Measurements from ENCODE around the gene PCDHB15.

Gene PCDHB15

GRCh38 chr5:141298376-141298775 lies 53.2 kb downstream of the PCDHB15 start:
- Histone ChIP-seq H3K27ac (ENCODE audit: low read depth, low read length, poor library complexity, severe bottlenecking) (no peak overlapping the region), H4K20me1 (ENCODE audit: insufficient read depth, low read length) (no peaks in the 10 kb centered on the region), H3K79me2 (ENCODE audit: insufficient read depth, low read length) (no peaks in the 10 kb centered on the region), H3K4me3 (ENCODE audit: low read depth, low read length, poor library complexity, severe bottlenecking) (no peak overlapping the region), H3F3A (ENCODE audit: insufficient read depth, low read length) (no peaks in the 10 kb centered on the region), H3K36me3 (ENCODE audit: insufficient read depth, low read length) (no peaks in the 10 kb centered on the region), H3K27me3 (ENCODE audit: insufficient read depth, low read length) (no peaks in the 10 kb centered on the region), H3K4me1 (ENCODE audit: insufficient read depth, low read length, severe bottlenecking) (no peaks in the 10 kb centered on the region), H3K4me2 (ENCODE audit: low read length) (no peak overlapping the region), H2AFZ (ENCODE audit: low read length) (no peak overlapping the region), H3K9me2 (ENCODE audit: low read depth, low read length) (no peaks in the 10 kb centered on the region), H3K9me3 (ENCODE audit: low read length) (peaks cover 2% of the 10 kb centered on the region; the same call in 1 of the 2 replicates), H3K9ac (ENCODE audit: low read length) (no peak overlapping the region)
- TF ChIP-seq EZH2 (IDR thresholded peaks at IDR 0.05; ENCODE audit: borderline replicate concordance, low read length) = no peak

Data from OCI-LY1 (cell line).